Astrocyte (in vitro differentiated cells and primary cell): ENCODE data around the gene HAP1.

ENCODE experiments used
- CTCF ChIP-seq: IDR thresholded peaks from 2 replicates; pipeline ENCODE4 v1.5.1; 2011; ENCODE audit warnings: low read depth, mild to moderate bottlenecking, inconsistent platforms, low read length, moderate library complexity; ENCODE audit not compliant: insufficient read depth
- EZH2 ChIP-seq: IDR thresholded peaks from 2 replicates; pipeline ENCODE4 v1.6.1; 2012; ENCODE audit warnings: mild to moderate bottlenecking, low read length, inconsistent platforms; ENCODE audit not compliant: insufficient read depth

GRCh38 chr17:41733348-41734138 is 900 bp downstream of the HAP1 start:
- TF ChIP-seq CTCF, result no peak
- peak; percentile 93 for TF ChIP-seq EZH2
